ENCODE results near the gene MYCN.

DNA sequence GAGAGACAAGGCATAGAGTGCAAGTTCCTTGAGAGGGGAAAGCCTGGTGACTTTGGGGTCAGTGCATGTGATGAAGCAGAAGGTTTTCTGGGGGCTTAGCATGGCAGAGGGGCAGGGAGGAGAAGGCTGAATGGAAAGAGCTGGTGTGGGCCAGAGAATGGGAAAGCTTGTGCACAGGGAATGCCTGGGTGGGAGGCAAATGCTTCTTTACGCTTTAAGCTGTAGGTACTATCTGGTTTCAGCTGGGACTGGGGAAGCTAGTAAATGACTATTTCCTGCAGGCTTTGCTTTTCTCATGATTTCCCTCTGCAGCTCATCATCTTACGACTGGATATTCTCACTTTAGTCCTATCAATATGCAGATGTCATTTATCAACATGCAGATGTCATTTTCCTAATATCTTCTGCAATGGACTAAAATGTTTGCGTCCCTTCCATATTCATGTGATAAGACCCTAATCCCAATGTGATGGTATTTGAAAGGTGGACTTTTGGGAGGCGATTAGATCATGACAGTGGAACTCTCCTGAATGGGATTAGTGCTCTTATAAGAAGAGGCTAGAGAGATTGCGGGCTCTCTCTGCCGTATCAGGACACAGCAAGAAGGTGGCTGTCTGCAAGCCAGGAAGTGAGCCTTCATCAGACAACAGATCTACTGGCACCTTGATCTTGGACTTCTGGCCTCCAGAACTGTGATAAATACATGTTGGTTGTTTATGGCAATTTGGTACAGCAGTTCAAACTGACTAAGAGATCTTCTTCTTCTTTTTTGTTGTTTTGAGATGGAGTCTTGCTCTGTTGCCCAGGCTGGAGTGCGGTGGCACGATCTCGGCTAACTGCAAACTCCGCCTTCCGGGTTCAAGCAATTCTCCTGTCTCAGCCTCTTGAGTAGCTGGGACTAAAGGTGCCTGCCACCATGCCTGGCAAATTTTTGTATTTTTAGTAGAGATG, 50.1 kb downstream of the MYCN start:
- no peak for TF ChIP-seq YY1 (IDR thresholded peaks at IDR 0.05; ENCODE audit: insufficient read depth, insufficient read length)
- no peak for TF ChIP-seq ZNF274 (IDR thresholded peaks at IDR 0.05; ENCODE audit: low read depth, low read length)
- no peak for TF ChIP-seq SUZ12 (IDR thresholded peaks at IDR 0.05; ENCODE audit: extremely low read depth, insufficient read depth, insufficient read length)

Data from NT2/D1 (cell line).